HL-60/S4 (cell line): ENCODE measurements around the gene LCTL.

ENCODE experiments used
- in situ Hi-C: fragments of 300-500 bp; cut with MboI; formaldehyde crosslinking; loops from 2 replicates; pipeline ENCODE4 v1.14.3; 2022; ENCODE audit warnings: low sequenced_read_pairs

LCTL gene

GRCh38 chr15:66569461-66570137 lies 3.8 kb upstream of the LCTL start:
- in situ Hi-C loops = no loop called here

- in situ Hi-C loops = no loop called here
Measured at GRCh38 chr15:66567897-66568296, 2.1 kb upstream of the LCTL start.

- in situ Hi-C loops = no loop called here
Measured at GRCh38 chr15:66566963-66567531, 1.2 kb upstream of the LCTL start.

GRCh38 chr15:66565141-66565641 lies 607 bp downstream of the LCTL start:
- in situ Hi-C loops = no loop called here

GRCh38 chr15:66564136-66565041 lies 1.4 kb downstream of the LCTL start:
- in situ Hi-C loops = no loop called here

GRCh38 chr15:66563566-66564110 lies 2.2 kb downstream of the LCTL start:
- in situ Hi-C loops = no loop called here

- in situ Hi-C loops = no loop called here
Measured at GRCh38 chr15:66563126-66563525, 2.7 kb downstream of the LCTL start.

- in situ Hi-C loops = no loop called here
Measured at GRCh38 chr15:66560856-66561525, 4.8 kb downstream of the LCTL start.

GRCh38 chr15:66558271-66558670 lies 7.5 kb downstream of the LCTL start:
- in situ Hi-C loops = no loop called here

GRCh38 chr15:66555685-66556084 lies 10.1 kb downstream of the LCTL start:
- in situ Hi-C loops = no loop called here

GRCh38 chr15:66545255-66545654 lies 20.5 kb downstream of the LCTL start:
- in situ Hi-C loops = no loop called here

GRCh38 chr15:66542896-66543295 lies 22.9 kb downstream of the LCTL start:
- in situ Hi-C loops = no loop called here

- in situ Hi-C loops = no loop called here
Measured at GRCh38 chr15:66535056-66535455, 30.7 kb downstream of the LCTL start.

GRCh38 chr15:66524838-66525237 lies 41.0 kb downstream of the LCTL start:
- in situ Hi-C loops = no loop called here

- in situ Hi-C loops = no loop called here
Measured at GRCh38 chr15:66523926-66524325, 41.9 kb downstream of the LCTL start.

- in situ Hi-C loops = no loop called here
Measured at GRCh38 chr15:66515901-66516322, 49.9 kb downstream of the LCTL start.

GRCh38 chr15:66514586-66514985 lies 51.2 kb downstream of the LCTL start:
- in situ Hi-C loops = no loop called here

GRCh38 chr15:66508293-66508883 lies 57.4 kb downstream of the LCTL start:
- in situ Hi-C loops = no loop called here

- in situ Hi-C loops = no loop called here
Measured at GRCh38 chr15:66505818-66506217, 60.0 kb downstream of the LCTL start.

- in situ Hi-C loops = no loop called here
Measured at GRCh38 chr15:66505430-66505811, 60.4 kb downstream of the LCTL start.
